ENCODE measurements around the gene HTR3E. TPM values are rescaled to one million over a fixed set of nuclear protein-coding genes. Genes with fewer than 3 reads are reported as not detected.

The HTR3E gene
- total RNA-seq, 1 donor from 2014 or later = not detected

DNA sequence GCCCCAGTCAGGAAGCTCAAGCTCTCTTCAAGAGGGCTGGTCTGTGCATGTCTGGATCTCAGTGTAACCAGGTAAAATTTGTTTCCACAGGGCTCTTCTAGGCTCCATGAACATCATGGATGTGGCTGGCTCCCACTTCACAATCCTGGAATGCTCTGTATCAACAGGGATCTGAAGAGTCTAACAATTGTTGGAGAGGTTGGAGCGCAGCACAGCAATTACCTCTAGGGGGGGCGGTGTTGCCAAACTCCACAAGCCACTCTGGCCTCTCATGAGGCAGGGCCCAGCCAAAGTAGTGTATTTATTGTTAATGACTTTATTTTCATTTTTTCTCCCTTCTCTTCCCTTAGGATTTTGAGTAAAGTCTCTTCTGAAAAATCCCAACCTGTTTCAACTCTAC is 32.1 kb downstream of the HTR3E start:
- Mint-ChIP-seq H3K9me3 (no peaks in the 10 kb centered on the region), H3K36me3 (ENCODE audit: low read depth) (no peaks in the 10 kb centered on the region), H3K27ac (no peak overlapping the region), H3K4me1 (ENCODE audit: low read depth) (peaks cover 4% of the 10 kb centered on the region), H3K4me3 (ENCODE audit: low read depth) (no peak overlapping the region), H3K27me3 (ENCODE audit: low read depth) (peaks cover 4% of the 10 kb centered on the region)
- intact Hi-C loops (cut with micrococcal nuclease) = no loop called here
- DNase-seq (ENCODE audit: low spot score) = no peak

DNA sequence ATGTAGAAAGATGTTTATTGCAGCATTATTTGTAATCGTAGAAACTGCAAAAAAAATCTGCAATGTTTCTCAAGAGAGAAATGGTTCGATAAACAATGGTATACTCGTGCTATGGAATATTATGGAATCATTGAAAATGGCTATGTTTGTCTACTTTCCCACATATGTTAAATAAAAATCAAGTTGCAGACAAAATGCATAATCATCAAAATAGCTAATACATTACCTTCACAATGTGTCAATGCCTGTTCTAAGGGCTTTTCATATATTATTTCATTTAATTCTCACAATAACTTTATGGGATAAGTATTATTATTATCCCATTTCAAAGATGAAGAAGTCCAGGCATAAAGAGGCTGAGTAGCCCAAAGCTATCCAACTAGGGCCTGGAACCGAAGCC is 36.1 kb downstream of the HTR3E start:
- Mint-ChIP-seq H3K27ac (no peak overlapping the region), H3K4me1 (ENCODE audit: low read depth) (peaks cover 23% of the 10 kb centered on the region), H3K4me3 (ENCODE audit: low read depth) (no peak overlapping the region), H3K36me3 (ENCODE audit: low read depth) (peaks cover 19% of the 10 kb centered on the region), H3K27me3 (ENCODE audit: low read depth) (peaks cover 4% of the 10 kb centered on the region), H3K9me3 (no peaks in the 10 kb centered on the region)
- DNase-seq (ENCODE audit: low spot score) = no peak
- intact Hi-C loops (cut with micrococcal nuclease) = loop anchor here (10.0 kb wide), 1 partner anchor 238 kb away; no protein-coding TSS in a partner anchor

DNA sequence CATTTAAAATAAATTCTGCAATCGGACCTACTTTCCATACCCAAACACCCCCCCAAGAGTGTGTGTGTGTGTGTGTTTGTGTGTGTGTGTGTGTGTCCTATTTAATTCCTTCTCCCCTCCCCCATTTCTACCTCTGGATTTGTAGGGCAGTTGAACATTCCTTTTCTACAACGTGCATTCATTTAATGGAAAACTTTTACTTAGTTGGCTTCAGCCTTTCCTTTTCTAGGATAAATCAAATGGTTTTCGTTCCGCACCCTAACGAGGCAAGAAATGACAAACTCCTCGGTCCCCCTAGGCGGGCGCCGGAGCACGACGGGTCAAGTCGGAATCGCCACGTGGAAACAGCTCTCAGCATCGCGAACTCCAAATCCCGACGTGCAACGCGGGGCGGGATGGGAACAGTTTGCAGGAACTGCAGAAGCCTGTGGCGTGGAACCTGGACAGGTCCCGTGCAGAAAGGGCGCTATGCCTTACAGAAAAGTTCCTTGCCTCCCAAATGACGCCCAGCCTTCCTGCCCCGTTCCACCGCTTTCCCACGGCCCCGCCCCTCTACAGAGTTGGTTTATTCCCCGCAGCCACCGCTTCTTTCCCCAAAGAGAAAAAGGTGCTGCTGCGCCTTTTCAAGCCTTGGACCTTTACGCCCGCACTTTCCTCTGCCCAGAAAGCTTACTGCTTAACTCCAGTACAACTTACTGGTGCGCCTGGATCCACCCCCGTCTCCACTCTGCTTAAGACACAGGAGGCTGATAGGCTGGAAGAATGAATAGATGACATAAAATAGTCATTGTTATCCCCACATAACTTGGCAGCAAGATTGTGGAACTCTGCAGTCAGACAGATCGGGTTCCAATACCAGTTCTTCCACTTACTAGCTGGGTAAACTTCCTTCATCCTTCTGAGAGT is 37.2 kb downstream of the HTR3E start:
- peak overlapping the region; percentile 91 for H3K4me3 Mint-ChIP-seq (ENCODE audit: low read depth)
- H3K27ac Mint-ChIP-seq = peak overlapping the region; percentile 92
- no peak for DNase-seq (ENCODE audit: low spot score)
- H3K27me3 Mint-ChIP-seq (ENCODE audit: low read depth) = peaks cover 2% of the 10 kb centered on the region
- H3K4me1 Mint-ChIP-seq (ENCODE audit: low read depth) = peaks cover 21% of the 10 kb centered on the region
- H3K36me3 Mint-ChIP-seq (ENCODE audit: low read depth) = peaks cover 24% of the 10 kb centered on the region
- intact Hi-C loops (cut with micrococcal nuclease) = loop anchor here (1.0 to 10.0 kb wide), 3 partner anchors 117 to 239 kb away; partner anchors contain the start of gene ABCC5
- H3K9me3 Mint-ChIP-seq = no peaks in the 10 kb centered on the region

DNA sequence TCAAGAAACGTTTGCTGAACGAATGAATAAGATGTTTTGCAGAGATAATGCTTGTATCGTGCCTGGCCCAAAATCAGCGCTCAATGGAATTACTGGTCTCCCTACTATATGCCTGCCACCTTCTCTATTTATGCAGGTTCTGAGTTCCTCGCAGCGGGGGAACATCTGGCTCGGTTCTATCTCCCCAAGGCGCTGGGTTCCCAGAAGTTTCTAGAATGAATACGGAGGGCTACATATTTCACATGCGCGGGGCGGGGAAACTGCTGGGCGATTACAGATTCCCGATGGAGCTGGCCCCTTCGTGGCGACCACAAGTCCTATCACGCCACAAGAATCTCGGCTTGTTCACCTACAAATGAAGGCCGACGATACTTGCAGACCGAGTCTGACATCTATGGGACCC is 37.9 kb downstream of the HTR3E start:
- no peak for DNase-seq (ENCODE audit: low spot score)
- H3K27me3 Mint-ChIP-seq (ENCODE audit: low read depth) = peaks cover 2% of the 10 kb centered on the region
- H3K27ac Mint-ChIP-seq = peak overlapping the region; percentile 92
- peaks cover 21% of the 10 kb centered on the region for H3K4me1 Mint-ChIP-seq (ENCODE audit: low read depth)
- H3K4me3 Mint-ChIP-seq (ENCODE audit: low read depth) = peak overlapping the region; percentile 91
- no peaks in the 10 kb centered on the region for H3K9me3 Mint-ChIP-seq
- H3K36me3 Mint-ChIP-seq (ENCODE audit: low read depth) = peaks cover 24% of the 10 kb centered on the region
- intact Hi-C loops (cut with micrococcal nuclease) = loop anchor here (1.0 to 10.0 kb wide), 7 partner anchors 22 to 240 kb away; partner anchors contain the start of genes ABCC5, ABCF3, AP2M1 and EEF1AKMT4

DNA sequence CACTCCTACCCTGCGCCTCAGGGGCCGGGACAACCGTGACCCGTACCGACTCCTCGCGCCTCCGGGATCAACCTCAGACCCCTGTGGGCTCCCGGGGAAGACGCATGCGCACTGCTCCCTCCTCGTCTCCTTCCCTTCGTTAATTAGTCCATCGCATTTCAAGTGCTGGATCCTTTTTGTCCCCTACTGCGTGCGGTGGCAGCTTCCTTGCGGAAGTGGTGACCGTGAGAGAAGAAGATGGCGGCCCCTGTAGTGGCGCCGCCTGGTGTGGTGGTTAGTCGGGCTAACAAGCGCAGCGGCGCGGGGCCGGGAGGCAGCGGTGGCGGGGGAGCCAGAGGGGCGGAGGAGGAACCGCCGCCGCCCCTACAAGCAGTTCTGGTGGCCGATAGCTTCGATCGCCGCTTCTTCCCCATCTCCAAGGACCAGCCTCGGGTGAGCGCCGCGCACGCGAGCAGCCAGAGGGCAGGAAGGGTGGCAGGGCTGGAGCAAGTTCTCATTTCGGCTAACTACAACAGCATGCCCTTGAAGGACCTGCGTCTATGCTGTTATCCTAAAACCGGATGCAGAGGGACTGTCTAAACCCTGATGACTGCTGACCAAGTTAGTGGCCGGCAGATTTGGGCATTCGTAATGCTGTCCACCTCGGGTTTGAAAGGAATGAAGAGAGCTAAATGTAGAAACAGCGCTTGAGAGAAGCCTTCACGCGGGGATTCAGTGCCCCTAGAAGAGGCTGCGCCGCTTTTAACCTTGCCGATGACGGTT is 38.5 kb downstream of the HTR3E start, which contains the start of gene EIF2B5:
TSS of gene EIF2B5 (plus strand) at position 210 of the 762 bp plus-strand sequence. CDS start at position 238, 28 bp downstream.
- peaks cover 30% of the 10 kb centered on the region for H3K36me3 Mint-ChIP-seq (ENCODE audit: low read depth)
- H3K27me3 Mint-ChIP-seq (ENCODE audit: low read depth) = peaks cover 2% of the 10 kb centered on the region
- H3K4me1 Mint-ChIP-seq (ENCODE audit: low read depth) = peaks cover 21% of the 10 kb centered on the region
- no peaks in the 10 kb centered on the region for H3K9me3 Mint-ChIP-seq
- H3K4me3 Mint-ChIP-seq (ENCODE audit: low read depth) = peak within 1 kb of the TSS; percentile 91
- DNase-seq (ENCODE audit: low spot score) = peak; percentile 83
- intact Hi-C loops (cut with micrococcal nuclease) = loop anchor here (1.0 to 10.0 kb wide), 6 partner anchors 21 to 241 kb away; partner anchors contain the start of genes ABCC5, ABCF3, AP2M1 and EEF1AKMT4
- H3K27ac Mint-ChIP-seq = peak within 1 kb of the TSS; percentile 92

DNA sequence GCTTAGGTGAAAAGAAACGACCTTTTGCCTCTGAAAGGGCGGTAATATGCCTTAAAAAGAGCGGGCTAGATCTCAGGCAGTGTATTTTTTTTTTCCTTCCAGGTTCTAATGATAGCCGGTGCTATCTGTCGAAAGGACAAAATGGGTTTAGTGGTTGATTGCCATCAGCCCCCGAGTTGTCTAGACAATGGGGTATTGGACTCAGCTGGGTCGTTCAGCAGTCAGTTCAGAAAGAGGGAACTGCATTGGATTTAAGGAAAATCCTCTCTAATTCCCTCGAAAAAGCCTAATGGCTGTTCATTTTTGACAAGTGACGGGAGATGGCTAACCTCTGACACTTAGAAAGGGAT is 39.0 kb downstream of the HTR3E start:
- Mint-ChIP-seq H3K27ac (peak overlapping the region; percentile 92), H3K9me3 (no peaks in the 10 kb centered on the region), H3K27me3 (ENCODE audit: low read depth) (peaks cover 2% of the 10 kb centered on the region), H3K4me1 (ENCODE audit: low read depth) (peaks cover 21% of the 10 kb centered on the region), H3K36me3 (ENCODE audit: low read depth) (peaks cover 36% of the 10 kb centered on the region), H3K4me3 (ENCODE audit: low read depth) (peak overlapping the region; percentile 91)
- DNase-seq (ENCODE audit: low spot score) = no peak
- intact Hi-C loops (cut with micrococcal nuclease) = loop anchor here (1.0 to 10.0 kb wide), 6 partner anchors 20 to 241 kb away; partner anchors contain the start of genes ABCC5, ABCF3, AP2M1 and EEF1AKMT4

DNA sequence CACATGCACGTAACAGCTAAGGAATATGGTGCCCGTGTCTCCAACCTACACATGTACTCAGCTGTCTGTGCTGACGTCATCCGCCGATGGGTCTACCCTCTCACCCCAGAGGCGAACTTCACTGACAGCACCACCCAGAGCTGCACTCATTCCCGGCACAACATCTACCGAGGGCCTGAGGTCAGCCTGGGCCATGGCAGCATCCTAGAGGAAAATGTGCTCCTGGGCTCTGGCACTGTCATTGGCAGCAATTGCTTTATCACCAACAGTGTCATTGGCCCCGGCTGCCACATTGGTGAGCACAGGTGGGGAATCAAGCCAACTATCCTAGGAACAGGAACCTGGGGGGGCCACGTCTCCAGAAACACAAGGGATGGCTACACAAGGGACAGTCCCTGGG is 43.6 kb downstream of the HTR3E start:
- Mint-ChIP-seq H3K4me1 (ENCODE audit: low read depth) (peaks cover 14% of the 10 kb centered on the region), H3K9me3 (no peaks in the 10 kb centered on the region), H3K4me3 (ENCODE audit: low read depth) (no peak overlapping the region), H3K27me3 (ENCODE audit: low read depth) (no peaks in the 10 kb centered on the region), H3K27ac (no peak overlapping the region), H3K36me3 (ENCODE audit: low read depth) (peaks cover 78% of the 10 kb centered on the region)
- DNase-seq (ENCODE audit: low spot score) = no peak
- intact Hi-C loops (cut with micrococcal nuclease) = no loop called here

DNA sequence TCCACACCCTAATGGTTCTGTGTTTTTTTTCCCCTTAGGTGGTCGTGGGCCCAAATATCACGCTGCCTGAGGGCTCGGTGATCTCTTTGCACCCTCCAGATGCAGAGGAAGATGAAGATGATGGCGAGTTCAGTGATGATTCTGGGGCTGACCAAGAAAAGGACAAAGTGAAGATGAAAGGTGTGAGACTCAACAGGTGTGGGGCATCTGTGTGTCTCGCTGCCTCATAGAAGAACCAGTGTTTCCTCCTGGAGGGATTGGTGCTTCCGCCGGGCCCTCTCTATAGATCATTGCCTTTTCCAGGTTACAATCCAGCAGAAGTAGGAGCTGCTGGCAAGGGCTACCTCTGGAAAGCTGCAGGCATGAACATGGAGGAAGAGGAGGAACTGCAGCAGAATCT is 45.3 kb downstream of the HTR3E start:
- Mint-ChIP-seq H3K9me3 (no peaks in the 10 kb centered on the region), H3K4me3 (ENCODE audit: low read depth) (no peak overlapping the region), H3K4me1 (ENCODE audit: low read depth) (peaks cover 5% of the 10 kb centered on the region), H3K27me3 (ENCODE audit: low read depth) (no peaks in the 10 kb centered on the region), H3K27ac (no peak overlapping the region), H3K36me3 (ENCODE audit: low read depth) (peaks cover 79% of the 10 kb centered on the region)
- intact Hi-C loops (cut with micrococcal nuclease) = no loop called here
- DNase-seq (ENCODE audit: low spot score) = no peak

DNA sequence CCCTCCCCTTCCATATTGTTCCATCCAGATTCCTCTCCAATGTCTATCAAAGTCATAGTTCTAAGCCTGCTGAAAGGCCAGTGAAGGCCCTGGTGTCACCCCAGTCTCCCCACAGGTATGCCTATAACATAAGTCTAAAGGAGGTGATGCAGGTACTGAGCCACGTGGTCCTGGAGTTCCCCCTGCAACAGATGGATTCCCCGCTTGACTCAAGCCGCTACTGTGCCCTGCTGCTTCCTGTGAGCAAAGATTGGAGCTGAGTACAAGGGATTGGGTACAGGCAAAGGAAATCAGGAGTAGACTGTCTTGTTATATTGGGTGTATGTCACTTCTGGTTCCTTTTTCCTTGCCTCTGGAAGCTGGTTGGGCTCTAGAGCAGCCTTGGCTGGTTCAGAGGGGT is 46.5 kb downstream of the HTR3E start:
- Mint-ChIP-seq H3K36me3 (ENCODE audit: low read depth) (peaks cover 70% of the 10 kb centered on the region), H3K27ac (no peak overlapping the region), H3K9me3 (no peaks in the 10 kb centered on the region), H3K27me3 (ENCODE audit: low read depth) (no peaks in the 10 kb centered on the region), H3K4me3 (ENCODE audit: low read depth) (no peak overlapping the region), H3K4me1 (ENCODE audit: low read depth) (no peaks in the 10 kb centered on the region)
- intact Hi-C loops (cut with micrococcal nuclease) = no loop called here
- no peak for DNase-seq (ENCODE audit: low spot score)

DNA sequence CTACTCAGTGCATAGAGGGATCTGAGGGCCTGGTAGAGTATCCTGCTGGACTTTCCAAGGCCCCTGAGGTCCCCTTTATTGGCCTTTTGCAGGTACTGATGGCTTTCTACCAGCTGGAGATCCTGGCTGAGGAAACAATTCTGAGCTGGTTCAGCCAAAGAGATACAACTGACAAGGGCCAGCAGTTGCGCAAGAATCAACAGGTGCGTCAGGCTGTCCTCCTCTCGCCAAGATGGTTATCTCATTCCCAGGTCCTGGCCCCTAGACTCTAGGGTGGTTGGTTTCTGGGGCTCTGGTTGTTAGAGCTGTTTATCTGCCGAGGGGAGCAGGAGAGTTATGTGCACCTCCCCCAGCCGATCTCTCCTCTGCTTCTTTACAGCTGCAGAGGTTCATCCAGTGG is 47.6 kb downstream of the HTR3E start:
- intact Hi-C loops (cut with micrococcal nuclease) = no loop called here
- H3K9me3 Mint-ChIP-seq = no peaks in the 10 kb centered on the region
- no peak overlapping the region for H3K27ac Mint-ChIP-seq
- peaks cover 67% of the 10 kb centered on the region for H3K36me3 Mint-ChIP-seq (ENCODE audit: low read depth)
- DNase-seq (ENCODE audit: low spot score) = no peak
- no peak overlapping the region for H3K4me3 Mint-ChIP-seq (ENCODE audit: low read depth)
- H3K4me1 Mint-ChIP-seq (ENCODE audit: low read depth) = no peaks in the 10 kb centered on the region
- no peaks in the 10 kb centered on the region for H3K27me3 Mint-ChIP-seq (ENCODE audit: low read depth)

DNA sequence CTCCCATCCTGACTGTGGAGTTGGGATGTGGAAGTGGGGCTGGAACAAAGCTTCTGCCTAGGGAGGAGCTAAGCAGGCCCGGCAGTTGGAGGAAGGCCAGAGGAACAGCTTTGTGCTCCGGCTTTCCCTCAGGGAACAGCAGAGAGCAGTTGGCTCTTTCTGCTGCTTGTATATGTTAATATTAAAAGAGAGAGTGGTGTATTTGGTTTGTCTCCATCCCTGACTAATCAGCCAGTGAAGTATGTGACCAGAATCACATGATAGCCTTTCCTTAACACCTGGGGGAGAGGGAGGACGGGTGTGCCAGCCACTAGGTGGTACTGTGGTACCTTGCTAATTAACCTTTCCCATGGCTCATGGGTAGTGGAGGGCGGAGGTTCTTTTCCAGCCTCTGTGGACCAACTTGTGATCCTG is 48.3 kb downstream of the HTR3E start:
- Mint-ChIP-seq H3K9me3 (no peaks in the 10 kb centered on the region), H3K4me3 (ENCODE audit: low read depth) (no peak overlapping the region), H3K4me1 (ENCODE audit: low read depth) (no peaks in the 10 kb centered on the region), H3K27me3 (ENCODE audit: low read depth) (no peaks in the 10 kb centered on the region), H3K36me3 (ENCODE audit: low read depth) (peaks cover 63% of the 10 kb centered on the region), H3K27ac (no peak overlapping the region)
- no peak for DNase-seq (ENCODE audit: low spot score)
- intact Hi-C loops (cut with micrococcal nuclease) = no loop called here

DNA sequence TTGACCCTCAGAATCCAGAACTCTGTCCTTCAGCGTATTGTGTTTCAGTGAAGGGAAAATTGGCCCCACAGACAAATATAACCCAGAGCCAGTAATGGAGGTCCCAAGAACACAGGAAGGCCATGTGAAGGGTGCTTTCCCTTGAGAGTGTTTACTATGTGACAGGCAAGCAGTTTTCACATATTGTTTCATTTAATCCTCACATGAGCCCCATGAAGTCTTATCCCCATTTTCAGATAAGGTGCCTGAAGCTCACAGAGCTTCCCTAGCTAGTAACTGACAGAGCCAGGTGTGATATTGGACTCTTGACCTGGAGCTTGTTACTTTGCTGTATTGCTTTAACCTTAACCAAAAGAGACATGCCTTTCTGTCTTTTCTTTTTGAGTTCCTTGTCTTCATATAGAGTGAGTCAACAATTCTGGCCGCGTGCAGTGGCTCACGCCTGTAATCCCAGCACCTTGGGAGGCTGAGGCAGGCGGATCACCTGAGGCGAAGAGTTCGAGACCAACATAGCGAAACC is 48.9 kb downstream of the HTR3E start:
- no peaks in the 10 kb centered on the region for H3K9me3 Mint-ChIP-seq
- no peaks in the 10 kb centered on the region for H3K4me1 Mint-ChIP-seq (ENCODE audit: low read depth)
- no peak overlapping the region for H3K4me3 Mint-ChIP-seq (ENCODE audit: low read depth)
- intact Hi-C loops (cut with micrococcal nuclease) = no loop called here
- H3K27ac Mint-ChIP-seq = peak overlapping the region; percentile 35
- H3K27me3 Mint-ChIP-seq (ENCODE audit: low read depth) = no peaks in the 10 kb centered on the region
- no peak for DNase-seq (ENCODE audit: low spot score)
- peaks cover 56% of the 10 kb centered on the region for H3K36me3 Mint-ChIP-seq (ENCODE audit: low read depth)
